AML-193 (cell line): ENCODE measurements around the gene ABCA7.

Experiments used
- DNase-seq, 2 experiments: peaks; one replicate each; lab custom pipeline; 2025; lab: John Stamatoyannopoulos, UW

Gene ABCA7

DNA sequence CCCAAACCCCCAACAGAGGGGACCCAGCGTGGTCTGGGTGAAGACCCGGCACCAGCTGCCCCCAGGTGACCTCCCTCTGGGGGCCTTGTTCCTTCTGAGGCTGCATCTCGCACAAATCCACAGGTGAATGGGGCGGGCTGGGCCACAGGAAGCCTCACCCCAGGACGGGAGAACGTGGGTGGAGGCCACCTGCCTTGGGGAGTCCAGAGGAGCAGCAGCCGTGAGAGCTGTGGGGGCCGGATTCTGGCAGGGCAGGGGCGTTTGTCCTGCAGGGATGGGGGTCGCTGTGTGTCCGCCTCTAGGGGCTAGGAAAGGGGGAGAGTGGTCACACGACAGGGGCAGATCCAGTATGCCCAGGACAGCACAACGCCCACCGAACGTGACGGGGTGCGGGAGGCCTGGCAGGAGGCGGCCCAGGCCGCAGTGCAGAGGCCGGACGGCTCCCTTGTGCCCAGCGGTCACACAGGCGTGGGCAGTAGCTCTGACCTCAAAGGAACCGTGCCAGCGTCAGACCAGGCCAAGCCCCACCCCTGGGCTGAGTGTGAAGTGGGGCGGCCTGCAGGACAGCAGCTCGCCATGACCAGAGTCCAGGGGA, 48.6 kb downstream of the ABCA7 start:
- DNase-seq, result no peak

DNA sequence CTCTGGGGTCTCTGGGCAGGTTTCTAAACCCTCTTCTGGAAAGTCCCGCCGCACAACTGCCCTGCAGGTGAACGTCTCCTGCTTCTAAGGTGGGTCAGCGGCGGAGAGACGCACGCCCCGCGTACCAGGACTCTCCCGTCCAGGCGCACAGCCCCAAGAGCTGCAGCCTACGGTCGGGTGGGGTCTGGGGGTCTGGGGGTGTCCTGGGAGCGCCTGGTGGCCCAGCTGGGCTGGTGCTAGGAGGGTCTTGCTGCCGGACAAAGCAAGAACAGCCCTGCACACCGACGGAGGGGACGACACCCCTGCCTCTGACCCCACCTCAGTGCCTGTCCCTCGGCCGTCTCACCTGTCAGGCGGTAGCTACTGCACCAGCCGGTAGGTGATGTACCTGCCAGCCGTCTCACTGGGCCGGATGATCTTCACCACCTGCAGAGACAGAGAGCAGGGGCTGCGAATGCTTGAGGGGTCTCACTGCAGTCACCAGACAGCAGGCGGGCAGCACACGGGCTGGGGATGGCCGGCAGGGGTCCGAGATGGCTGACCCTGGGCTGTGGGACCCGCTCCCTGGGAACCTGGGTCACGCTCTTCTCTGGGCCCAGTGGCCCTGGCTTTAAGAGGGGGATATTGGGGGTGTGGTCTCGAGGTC, 49.3 kb downstream of the ABCA7 start:
- no peak for DNase-seq

DNA sequence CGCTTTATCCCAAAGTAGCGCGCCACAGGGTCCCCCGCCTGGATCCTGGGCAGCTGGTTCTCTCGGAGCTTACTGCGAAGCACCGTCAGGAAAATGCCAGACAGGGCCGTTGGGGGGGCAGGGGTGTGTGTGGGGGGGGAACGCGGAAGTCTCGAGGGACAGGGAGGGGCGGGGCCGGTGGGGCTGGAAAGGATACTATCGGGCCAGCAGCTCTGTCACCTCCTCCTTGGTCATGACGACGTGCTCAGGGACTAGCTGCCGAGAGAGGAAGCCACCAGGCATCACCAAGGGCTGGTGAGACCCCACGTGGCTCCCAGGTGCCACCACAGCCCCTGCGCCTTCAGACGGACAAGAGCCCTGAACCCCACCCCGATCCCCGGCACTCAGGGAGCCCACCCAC, 50.0 kb downstream of the ABCA7 start:
- DNase-seq, result no peak

DNA sequence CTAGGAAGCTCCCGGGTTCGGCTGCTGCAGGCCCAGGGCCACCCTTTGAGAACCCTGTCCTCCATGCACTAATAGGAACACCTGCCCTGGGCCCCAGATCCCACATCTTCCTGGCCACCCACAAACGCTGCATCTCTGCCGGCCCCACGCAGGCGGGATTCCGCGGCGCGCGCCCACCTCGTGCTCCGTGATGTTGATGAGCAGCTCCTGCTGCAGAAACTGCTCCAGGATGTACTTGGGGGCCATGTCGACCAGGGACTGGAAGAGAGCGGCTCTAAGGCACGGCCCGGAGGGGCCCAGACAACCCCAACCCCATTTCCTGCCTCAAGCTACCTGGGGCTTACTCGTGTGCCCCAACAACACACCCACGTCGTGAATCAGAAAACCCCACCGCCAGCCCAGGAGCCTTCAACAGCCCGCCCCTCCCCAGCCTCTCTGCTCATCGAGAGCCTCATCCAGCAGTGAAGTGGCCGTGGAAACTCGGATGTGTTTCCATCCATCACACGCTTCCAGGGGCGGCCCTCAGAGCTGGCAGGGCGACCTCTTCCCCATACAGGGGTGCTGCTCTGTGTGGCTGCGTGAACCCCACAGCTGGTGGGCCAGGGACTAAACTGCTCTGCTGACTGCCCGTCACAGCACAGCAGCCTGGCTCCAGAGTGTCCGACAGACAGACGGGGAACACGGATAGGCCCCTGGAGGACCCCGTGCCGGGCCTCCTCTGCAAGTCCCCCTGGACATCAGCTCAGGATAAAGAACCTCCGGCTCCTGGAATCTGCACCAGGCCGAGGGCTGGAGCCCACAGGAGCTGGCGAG, 51.0 kb downstream of the ABCA7 start:
- DNase-seq, result no peak

DNA sequence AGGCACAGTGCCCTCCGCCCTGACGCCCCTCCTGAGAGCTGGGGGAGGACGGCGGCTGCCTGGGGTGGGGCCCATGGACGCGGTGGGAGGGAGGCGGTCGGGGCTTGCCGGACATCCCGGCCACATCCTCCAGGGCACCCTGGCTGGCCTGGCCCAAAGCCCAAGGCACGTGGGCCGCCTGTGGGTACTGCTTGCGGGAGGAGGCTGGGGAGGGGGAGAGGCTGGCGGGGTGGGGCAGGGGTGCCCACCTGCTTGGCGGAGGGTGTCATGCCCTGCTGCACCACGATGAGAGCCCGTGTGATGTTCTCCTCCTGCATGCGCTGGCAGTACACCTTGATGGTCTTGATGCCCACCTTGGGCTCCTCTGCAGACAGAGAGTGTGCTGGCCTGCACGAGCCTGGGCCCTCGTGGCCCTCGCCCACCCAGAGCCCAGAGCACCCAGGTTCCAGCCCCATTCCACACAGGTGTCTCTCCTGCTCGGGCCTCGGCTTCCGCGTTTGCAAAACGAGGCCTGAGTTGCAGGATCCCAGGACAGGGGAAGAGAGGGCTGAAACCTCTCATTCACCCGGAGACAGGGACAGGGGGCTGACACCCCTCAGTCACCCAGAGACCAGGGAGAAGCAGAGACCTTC, 51.8 kb downstream of the ABCA7 start:
- no peak for DNase-seq

DNA sequence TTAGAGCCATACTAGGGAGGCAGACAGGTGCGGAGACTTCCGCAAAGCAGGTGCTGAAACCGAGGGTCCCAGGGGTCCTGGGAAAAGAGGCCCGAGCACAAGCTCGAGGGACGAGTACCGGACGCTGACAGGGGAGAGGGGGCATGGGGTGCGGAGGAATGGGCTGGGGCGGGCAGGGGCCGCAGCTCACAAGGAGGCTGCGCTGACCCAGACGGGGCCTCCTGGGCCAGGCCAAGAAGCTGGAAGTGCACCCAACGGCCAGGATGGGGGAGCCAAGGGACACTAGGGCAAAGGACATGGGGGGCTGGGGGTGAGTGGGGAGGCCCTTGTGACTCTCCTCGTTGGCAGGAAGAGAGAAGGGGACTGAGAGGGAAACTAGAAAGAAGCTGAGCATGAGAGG, 53.4 kb downstream of the ABCA7 start:
- no peak for DNase-seq

DNA sequence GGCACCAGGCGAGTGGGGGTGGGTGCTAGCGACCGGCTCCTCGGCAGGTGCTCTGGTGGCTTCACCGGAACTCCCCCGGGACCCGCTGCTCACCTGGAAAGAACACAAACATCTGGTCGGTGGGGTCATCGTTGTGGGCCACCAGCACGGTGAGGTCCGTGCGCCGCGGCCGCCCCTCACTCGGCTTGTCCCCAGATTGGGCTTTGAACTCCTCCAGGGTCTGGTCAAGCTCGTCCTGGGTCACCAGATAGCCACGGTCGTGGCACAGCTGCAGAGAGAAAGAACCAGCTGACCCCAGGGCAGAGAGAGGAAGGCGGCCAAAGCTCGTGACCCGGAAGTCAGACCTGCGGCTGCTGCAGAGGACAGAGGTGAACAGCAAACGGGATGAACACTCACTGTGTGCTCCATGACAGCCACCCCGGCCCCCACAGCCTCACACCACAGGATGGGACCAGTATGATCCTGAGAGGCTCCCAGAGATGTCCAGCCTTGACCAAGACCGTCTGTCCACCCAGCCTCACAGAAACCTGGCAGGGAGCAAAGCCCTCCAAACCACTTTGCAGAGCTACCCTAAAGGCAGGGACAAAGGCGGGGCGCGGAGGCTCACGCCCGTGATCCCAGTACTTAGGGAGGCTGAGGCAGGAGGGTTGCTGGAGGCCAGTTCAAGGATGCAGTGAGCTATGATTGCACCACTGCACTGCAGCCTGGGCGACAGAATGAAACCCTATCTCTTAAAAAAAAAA, 54.1 kb downstream of the ABCA7 start:
- DNase-seq, result peak; percentile 9 to 48

DNA sequence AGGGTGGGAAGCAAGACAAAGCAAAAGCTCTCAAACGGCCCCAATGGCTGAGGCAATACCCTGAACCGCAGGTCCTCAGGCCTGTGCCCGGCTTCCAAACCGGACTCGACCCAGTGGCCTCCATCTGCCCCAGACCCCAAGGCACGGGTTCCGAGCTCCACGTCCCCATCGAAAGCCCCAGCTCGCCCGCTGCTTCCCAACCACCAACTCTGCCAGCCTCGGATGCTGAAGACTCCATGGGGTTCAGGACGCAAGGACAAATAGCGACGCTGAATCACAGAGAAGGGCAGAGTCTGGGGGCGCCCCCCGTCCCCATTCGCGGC, 54.7 kb downstream of the ABCA7 start:
- DNase-seq, result no peak

DNA sequence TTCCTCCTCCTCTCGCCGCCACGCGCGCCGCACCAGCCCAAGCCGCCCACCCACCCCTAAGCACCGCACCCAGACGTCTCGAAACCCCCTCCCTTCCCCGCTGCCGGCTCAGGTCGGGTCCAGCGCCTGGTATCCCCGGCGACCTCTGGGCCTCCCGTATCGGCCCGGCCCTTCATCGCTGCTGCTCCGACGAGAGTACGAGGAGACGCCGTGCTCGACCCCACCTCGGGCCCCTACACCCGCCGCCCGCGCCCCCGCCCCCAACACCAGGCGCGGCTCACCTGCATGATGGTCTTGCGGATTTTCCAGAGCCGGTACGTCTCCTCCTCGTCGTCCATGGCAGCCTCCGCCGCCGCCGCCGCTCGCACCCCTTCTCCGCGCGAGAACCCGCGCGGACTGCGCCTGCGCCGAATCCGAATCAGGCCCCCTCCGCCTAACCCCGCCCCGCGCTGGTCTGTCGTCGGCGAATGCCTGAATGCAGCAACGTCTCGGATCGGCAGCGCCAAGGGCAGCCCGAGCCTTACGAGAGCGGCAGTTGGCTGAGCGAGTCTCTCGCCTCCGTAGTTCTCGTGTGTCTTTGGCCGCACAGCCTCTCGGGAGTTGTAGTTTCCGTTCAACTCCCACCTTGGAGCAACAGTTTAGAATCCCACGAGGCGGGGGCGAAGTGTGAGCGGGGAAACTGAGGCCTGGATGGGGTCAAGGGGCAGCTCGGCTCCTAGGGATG, 55.2 kb downstream of the ABCA7 start, which contains the start of gene POLR2E:
Gene POLR2E (minus strand): TSS at position 398 of the 724 bp plus-strand sequence. CDS start 60 bp downstream, at position 338.
- DNase-seq, result peak; percentile 90 to 96

DNA sequence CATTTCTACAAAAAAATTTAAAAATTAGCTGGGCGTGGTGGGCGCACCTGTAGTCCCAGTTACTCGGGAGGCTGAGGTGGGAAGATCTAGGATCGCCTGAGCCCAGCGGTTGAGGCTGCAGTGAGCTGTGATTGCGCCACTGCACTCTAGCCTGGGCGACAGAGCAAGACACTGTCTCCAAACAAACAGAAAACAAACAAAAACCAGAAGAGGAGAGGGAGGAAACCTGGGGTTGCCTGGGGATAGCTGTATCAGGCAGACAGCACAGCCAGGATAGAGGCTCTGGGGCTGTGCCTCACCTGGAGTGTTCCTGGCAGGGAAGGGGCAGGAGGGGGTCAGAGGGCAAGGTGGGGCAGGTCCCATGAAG, 57.9 kb downstream of the ABCA7 start:
- DNase-seq, result no peak

DNA sequence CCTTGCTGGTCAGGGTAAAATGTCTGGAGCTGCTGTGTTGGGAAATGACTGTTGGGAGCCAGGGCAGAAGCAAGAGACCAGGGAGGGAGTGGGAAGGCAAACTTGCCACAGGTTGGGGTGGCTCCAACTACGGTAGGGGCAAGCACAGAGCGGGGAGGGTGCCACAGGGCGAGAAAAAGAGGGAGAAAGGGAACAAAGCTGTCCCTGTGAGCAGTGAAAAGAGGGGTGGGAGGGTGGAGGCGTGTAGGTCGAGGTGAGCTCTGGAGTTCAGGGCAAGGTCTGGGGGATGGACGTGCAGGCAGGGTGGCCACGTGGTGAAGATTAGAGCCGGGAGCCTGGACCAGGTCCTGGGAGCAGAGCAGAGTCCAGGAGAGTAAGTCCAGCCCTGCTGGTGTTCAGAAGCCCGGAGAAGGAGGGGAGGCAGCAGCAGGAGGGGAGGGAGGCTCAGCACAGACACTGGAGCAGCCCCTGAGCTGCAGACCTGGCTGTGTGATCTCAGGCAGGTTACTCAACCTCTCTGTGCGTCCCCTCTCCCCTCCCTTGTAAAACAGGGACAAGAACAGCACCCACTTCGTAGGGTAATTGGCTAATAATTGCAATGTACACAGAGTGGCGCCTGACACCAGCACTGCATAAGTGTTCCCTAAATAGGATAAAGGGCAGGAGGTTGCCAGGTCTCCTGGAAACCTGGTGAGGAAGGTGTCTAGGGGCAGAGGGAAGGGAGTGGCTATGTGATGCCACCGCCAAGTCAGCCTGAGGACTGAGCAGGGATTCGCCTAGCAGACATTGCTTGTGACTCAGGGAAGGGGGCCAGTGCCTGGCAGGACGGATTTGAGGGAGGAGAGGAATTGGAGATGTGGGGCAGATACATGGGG, 58.5 kb downstream of the ABCA7 start:
- no peak for DNase-seq

DNA sequence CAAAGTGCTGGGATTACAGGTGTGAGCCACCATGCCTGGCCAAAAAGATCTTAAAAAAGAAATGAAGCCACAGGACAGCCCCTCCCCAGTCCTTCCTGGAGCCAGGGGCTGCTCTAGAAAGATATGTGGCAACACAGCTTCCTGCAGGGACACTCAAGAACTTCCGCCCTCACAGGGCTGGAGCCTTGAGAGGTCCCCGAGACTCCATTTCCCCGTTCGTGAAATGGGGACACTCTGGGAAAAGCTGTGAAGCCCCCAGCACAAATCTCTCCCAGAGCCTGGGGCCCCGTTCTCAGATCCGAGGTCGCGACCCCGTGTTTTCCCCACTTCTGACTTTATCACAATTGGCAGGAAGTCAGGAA, 61.4 kb downstream of the ABCA7 start:
- peak; percentile 36 to 49 for DNase-seq

DNA sequence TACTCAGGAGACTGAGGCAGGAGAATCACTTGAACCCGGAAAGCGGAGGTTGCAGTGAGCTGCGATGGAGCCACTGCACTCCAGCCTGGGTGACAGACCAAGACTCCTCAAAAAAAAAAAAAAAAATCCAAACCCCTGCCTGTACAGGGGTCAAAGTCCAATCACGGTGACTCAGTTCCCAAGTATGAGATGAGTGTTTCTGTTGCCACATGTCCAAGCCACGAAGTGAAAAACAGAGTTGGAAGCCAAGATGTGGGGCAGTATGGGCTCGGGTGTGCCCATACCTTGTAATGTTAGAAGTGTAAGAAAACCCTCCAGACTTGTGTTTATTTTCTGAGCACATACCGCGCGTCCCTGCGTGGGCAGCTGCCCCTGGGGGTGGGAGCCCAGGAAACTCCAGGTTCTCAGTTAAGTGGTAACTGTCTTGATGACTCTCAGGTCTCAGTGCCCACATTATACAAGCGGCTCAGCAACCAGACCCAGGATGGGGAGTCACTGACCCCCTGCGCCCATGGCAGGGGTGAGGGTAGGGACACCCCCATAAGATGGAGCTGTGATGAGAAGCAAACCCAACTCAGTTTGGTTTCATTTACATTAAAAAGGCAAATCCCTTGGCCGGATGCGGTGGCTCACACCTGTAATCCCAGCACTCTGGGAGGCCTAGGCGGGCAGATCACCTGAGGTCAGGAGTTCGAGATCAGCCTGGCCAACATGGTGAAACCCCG, 62.7 kb downstream of the ABCA7 start:
- no peak for DNase-seq

DNA sequence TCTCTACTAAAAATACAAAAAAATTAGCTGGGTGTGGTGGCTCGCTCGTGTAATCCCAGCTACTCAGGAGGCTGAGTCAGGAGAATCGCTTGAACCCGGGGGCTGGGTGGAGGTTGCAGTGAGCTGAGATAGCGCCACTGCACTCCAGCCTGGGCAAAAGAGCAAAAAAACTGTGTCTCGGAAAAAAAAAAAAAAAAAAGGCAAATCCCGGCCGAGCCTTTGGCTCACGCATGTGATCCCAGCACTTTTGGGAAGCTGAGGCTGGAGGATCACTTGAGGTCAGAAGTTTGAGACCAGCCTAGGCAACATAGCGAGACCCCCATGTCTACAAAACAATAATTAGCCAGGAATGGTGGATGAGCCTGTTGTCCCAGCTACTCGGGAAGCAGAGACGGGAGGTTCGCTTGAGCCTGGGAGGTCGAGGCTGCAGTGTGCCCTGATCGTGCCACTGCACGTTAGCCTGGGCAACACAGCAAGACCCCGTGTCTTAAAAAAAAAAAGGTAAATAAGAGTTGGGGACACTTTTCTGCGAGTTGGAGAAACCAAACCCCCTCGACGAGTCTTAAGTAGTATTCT, 63.3 kb downstream of the ABCA7 start:
- no peak for DNase-seq

DNA sequence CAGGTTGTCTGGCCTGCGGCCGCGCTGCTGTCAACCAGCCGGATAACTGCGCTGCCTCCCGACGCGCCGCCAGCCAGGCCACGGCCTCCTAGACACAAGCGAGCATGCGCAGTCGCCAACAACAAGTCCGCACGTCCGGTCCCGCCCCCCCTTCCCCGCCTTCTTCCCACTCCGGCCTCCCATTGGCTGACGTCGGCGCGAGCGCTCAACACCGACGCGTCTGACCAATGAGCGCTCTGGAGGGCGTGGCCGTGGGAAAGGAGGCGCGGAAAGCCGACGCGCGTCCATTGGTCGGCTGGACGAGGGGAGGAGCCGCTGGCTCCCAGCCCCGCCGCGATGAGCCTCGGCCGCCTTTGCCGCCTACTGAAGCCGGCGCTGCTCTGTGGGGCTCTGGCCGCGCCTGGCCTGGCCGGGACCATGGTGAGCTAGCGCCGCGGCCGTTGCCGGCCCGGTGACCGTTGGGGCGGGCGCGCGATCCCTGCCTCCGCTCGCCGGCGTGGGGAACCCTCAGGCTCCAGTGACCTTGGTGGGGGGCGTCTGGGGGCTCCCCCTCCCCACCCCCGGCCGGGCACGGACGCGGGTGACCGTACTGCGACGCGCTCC, 63.9 kb downstream of the ABCA7 start, which contains the start of gene GPX4:
Gene GPX4 (plus strand): TSS at position 287 of the 603 bp plus-strand sequence. CDS start 50 bp downstream, at position 337.
- DNase-seq, result peak; percentile 94 to 96

DNA sequence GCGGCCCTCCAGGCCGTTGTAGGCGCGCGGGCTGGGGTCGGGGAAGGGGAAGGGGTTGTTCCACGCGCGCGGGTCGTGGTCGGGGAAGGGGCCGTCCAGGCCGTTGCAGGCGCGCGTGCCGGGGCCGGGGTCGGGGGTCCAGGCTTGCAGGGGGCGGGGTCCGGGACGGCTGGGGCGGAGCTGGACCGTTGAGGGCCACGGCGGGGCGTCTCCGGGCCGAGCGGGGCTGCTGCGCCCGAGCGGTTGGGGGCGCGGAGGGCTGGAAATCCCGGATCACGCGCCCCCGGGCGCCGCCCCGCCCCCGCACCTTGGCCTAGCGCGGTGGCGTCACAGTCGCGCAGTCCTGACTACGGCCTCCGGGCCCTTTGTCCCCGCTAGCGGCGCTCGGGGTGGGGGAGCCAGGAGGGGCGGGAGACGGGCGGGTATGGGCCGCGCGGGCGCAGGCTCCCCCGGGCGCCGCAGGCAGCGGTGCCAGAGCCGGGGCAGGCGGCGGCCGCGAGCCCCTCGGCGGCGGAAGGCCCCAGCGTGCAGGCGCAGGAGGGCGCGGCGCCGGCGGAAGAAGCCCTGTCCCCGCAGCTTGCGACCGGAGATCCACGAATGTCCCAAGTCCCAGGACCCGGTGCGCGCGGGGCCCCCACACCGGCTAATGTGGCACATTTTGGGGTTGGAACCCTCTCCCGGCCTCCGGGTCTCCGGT, 64.6 kb downstream of the ABCA7 start:
- DNase-seq, result peak; percentile 36 to 55

DNA sequence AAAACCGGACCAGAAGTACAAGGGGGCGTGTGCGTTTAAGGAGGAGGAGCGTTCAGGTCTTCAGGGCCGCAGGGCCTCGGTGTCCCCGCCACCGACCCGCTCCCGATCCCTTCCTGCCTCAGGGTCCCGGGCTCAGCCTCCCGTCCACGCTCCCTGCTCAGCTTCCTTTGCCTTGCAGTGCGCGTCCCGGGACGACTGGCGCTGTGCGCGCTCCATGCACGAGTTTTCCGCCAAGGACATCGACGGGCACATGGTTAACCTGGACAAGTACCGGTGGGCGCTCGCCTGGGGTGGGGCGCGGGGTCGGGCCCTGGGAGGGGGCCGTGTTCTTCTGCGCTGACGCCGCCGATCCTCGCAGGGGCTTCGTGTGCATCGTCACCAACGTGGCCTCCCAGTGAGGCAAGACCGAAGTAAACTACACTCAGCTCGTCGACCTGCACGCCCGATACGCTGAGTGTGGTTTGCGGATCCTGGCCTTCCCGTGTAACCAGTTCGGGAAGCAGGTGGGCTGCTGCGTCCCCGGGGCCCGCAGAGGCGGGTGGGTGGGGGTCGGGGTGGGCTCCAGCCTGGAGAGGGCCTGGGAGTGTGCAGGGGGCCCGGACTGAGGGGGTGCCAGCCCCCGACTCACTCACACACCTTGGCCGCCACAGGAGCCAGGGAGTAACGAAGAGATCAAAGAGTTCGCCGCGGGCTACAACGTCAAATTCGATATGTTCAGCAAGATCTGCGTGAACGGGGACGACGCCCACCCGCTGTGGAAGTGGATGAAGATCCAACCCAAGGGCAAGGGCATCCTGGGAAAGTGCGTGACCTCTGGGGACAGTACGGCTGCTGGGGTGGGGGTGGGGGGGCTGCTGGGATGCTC, 65.3 kb downstream of the ABCA7 start:
- no peak for DNase-seq
